GM06990 (cell line): Measurements from ENCODE around the gene FOXO6.
"Not testable (repeated sequence)": the region's sequence is repeated elsewhere in the genome, so short reads cannot be mapped to it uniquely, and the experiment has no call there.

ENCODE experiments used
- DNase-seq: peaks from one replicate; pipeline ENCODE4 v3.0.0-alpha.2; 2011; ENCODE audit not compliant: insufficient read length; ENCODE audit errors: extremely low read depth
- H3K27me3 ChIP-seq: replicated peaks from 2 replicates; pipeline ENCODE4 v1.6.0; 2011; ENCODE audit warnings: low read length; ENCODE audit not compliant: control insufficient read depth, insufficient read depth
- H3K36me3 ChIP-seq: 2 replicates; pipeline ENCODE4 v1.5.1; 2011; ENCODE audit warnings: low read length; ENCODE audit not compliant: control insufficient read depth, insufficient read depth
- H3K4me3 ChIP-seq: replicated peaks from 2 replicates; pipeline ENCODE4 v1.5.1; 2011; ENCODE audit warnings: low read depth, mild to moderate bottlenecking, control low read depth, low read length
- TF ChIP-seq, protein P1 (sequence below): IDR thresholded peaks from 2 replicates; pipeline ENCODE4 v1.5.1; 2011; ENCODE audit warnings: low read length, control low read depth, mild to moderate bottlenecking, inconsistent platforms; ENCODE audit not compliant: insufficient read depth, poor library complexity, severe bottlenecking

The FOXO6 gene

GRCh38 chr1:41330588-41331545 lies 30.4 kb upstream of the FOXO6 start:
- H3K4me3 ChIP-seq, result no peak overlapping the region
- H3K27me3 ChIP-seq, result no peaks in the 10 kb centered on the region; the same call in 1 of the 2 replicates
- H3K36me3 ChIP-seq, result no peaks in the 10 kb centered on the region
- DNase-seq, result no peak
- TF ChIP-seq, protein P1, sequence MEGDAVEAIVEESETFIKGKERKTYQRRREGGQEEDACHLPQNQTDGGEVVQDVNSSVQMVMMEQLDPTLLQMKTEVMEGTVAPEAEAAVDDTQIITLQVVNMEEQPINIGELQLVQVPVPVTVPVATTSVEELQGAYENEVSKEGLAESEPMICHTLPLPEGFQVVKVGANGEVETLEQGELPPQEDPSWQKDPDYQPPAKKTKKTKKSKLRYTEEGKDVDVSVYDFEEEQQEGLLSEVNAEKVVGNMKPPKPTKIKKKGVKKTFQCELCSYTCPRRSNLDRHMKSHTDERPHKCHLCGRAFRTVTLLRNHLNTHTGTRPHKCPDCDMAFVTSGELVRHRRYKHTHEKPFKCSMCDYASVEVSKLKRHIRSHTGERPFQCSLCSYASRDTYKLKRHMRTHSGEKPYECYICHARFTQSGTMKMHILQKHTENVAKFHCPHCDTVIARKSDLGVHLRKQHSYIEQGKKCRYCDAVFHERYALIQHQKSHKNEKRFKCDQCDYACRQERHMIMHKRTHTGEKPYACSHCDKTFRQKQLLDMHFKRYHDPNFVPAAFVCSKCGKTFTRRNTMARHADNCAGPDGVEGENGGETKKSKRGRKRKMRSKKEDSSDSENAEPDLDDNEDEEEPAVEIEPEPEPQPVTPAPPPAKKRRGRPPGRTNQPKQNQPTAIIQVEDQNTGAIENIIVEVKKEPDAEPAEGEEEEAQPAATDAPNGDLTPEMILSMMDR, result peak; percentile 18

DNA sequence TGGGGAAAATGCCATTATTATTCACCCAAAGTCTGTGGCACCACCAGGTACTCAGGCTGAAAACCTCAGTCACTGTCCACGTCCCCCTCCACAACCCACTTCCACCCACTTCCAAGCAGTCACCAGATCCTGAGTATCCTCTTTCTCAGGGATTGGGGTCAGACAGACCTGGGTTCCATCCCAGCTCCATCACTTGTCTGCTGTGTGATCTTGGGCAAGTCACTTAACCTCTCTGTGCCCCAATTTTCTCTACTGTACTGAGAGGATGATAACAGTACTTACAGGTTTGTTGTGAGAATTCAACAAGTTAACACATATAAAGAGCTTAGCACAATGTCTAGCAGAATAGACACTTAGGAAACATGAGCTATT lies 29.7 kb upstream of the FOXO6 start:
- Histone ChIP-seq H3K36me3 (no peaks in the 10 kb centered on the region), H3K27me3 (no peaks in the 10 kb centered on the region; the same call in 1 of the 2 replicates), H3K4me3 (no peak overlapping the region)
- DNase-seq, result no peak
- TF ChIP-seq, protein P1, result no peak

- not testable (repeated sequence) for H3K4me3 ChIP-seq, H3K27me3 ChIP-seq, H3K36me3 ChIP-seq, DNase-seq
These were observed 29.1 kb upstream of the FOXO6 start for GRCh38 chr1:41332161-41332560.

DNA sequence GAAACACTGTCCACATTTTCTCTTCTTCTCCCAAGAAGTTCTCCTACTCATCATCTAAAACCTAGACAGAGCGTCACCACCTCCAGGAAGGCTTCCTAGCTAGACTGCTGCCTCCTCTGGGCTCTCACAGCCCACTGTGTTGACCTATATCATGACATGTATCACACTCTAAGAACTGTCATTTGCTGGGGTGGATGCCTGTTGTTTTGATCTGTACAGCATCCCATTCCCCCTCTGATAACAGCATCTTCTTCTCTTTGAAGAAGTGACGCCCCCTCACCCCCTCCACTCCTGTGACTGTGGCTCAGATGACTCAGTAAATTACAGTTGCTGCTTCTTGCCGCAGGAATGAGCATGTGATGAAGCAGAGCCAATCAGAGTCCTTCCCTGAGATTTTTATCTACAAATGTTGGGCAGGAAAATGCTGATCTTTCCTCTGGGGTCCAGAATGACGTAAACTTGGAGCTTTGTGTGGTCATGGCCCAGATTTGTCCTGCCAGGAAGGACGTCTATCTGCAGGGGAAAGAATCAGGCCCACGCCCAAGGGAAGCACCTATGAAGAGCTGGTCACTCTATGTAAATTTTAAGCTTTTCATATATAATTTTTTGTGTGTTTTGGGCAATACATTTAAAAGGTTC lies 28.0 kb upstream of the FOXO6 start:
- Histone ChIP-seq H3K4me3 (no peak overlapping the region), H3K36me3 (no peaks in the 10 kb centered on the region), H3K27me3 (no peaks in the 10 kb centered on the region; the same call in 1 of the 2 replicates)
- TF ChIP-seq, protein P1, result no peak
- no peak for DNase-seq

- no peaks in the 10 kb centered on the region for H3K27me3 ChIP-seq
- H3K36me3 ChIP-seq, result no peaks in the 10 kb centered on the region
- TF ChIP-seq, protein P1, result no peak
- no peak overlapping the region for H3K4me3 ChIP-seq
- no peak for DNase-seq
These were observed 22.4 kb upstream of the FOXO6 start for GRCh38 chr1:41338820-41339219.

DNA sequence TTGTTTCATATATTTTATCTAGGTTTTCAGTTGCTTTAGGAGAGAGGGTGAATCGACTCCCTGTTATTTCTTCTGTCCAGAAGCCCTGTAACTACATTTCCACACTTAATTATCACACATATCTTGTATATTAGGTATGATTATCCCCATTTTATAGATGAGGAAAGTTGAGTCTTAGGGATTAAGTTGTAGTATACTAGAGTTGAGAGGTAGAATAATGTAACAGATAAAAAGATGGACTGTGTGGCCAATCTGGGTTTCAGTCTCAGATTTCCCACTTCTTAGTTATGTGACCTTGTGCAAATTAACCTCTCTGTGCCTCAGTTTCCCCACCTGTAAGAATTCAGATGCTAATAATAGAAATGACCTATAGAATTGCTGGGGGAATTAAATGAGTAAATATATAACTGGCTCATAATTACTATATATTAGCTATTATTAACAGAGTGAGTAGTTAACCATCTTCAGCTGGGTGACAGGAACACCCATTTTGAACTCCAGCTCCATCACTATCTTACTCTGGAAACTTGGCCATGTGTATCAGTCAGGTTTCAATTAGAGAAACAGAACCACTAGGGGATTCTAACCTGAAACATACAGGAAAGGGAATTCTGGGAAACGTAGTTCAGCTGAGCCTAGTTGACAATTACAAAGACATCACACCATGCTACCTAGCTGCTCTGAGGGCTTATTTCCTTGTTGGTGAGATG lies 20.4 kb upstream of the FOXO6 start:
- TF ChIP-seq, protein P1, result no peak
- H3K36me3 ChIP-seq, result no peaks in the 10 kb centered on the region
- DNase-seq, result no peak
- no peak overlapping the region for H3K4me3 ChIP-seq
- no peaks in the 10 kb centered on the region for H3K27me3 ChIP-seq
